ENCODE measurements around the gene SNCB. TPM values are rescaled to one million over a fixed set of nuclear protein-coding genes. Genes with fewer than 3 reads are reported as not detected.

SNCB gene
- total RNA-seq, 1 donor: not detected

GRCh38 chr5:176626876-176627236 is 3.5 kb downstream of the SNCB start:
- Histone ChIP-seq H3K4me3 (ENCODE audit: low read length) (no peak overlapping the region), H3K27me3 (ENCODE audit: insufficient read depth, low read length) (peaks cover 34% of the 10 kb centered on the region), H3K4me1 (ENCODE audit: insufficient read depth, low read length) (peaks cover 15% of the 10 kb centered on the region), H3K9me3 (ENCODE audit: low read depth, low read length) (no peaks in the 10 kb centered on the region)

DNA sequence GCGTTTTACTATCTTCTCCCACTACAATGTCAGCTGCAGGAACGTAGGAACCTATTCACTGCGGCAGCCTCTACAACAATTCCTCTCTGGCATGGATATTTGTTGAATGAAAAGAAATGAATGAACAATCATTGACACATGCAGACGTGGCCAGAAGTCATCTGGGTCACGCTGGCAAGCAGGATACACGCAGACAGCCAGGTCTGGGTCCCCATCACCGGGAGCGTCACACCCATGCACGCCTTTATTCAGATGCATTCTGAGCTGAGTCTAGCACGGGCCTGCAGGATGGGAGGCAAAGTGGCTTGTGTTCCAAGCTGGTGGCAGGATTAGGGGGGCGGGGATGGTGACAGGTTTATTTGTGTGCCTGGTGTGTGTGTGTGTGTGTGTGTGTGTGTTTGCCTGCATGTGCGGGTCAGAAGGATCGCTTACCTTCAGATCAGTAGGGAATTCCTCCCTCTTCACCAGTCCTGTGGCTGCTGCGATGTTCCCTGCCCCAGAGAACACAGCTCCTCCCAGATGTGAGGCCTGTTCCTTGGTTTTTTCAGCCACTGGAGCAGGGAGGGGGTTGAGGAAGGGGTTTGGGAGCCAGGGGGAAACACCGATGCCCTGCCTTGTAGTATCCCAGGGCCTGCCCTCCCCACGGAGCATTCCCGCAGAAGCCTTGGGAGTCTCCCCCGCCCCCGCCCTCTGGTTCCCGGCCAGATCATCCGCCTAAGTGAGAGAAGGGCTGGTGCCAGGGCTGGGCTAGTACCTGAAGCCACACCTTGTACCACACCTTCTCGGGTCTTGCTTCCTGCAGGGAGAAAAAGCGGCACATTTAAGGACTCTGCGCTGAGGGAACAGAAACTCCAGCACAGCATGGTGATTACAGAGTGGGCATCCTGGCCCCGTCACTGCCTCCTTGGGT is 4.1 kb downstream of the SNCB start:
- H3K4me3 ChIP-seq (ENCODE audit: low read length): no peak overlapping the region
- no peaks in the 10 kb centered on the region for H3K9me3 ChIP-seq (ENCODE audit: low read depth, low read length)
- H3K27me3 ChIP-seq (ENCODE audit: insufficient read depth, low read length): peaks cover 29% of the 10 kb centered on the region
- H3K4me1 ChIP-seq (ENCODE audit: insufficient read depth, low read length): peaks cover 15% of the 10 kb centered on the region

- peaks cover 12% of the 10 kb centered on the region for H3K4me1 ChIP-seq (ENCODE audit: insufficient read depth, low read length)
- peaks cover 29% of the 10 kb centered on the region for H3K27me3 ChIP-seq (ENCODE audit: insufficient read depth, low read length)
- no peak overlapping the region for H3K4me3 ChIP-seq (ENCODE audit: low read length)
- no peaks in the 10 kb centered on the region for H3K9me3 ChIP-seq (ENCODE audit: low read depth, low read length)
Observed at GRCh38 chr5:176625512-176625911, 4.8 kb downstream of the SNCB start.

DNA sequence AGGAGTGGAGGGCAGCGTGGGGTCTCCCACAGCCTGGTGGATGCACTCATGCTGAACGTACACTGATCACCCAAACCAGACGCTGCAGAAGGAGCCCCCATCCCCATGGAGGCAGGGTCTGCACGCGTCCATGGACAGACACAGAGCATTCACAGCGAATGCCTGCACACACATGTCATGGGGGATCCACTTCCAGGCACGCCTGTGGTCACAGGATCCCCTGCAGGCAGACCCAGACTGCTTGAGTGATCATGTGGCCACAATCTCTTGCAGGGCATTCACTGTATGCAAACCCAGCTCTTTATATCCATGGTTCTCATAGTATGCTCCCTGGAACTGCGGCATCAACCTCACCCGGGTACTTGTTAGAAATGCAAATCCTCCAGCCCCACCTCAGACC is 5.4 kb downstream of the SNCB start:
- peaks cover 32% of the 10 kb centered on the region for H3K27me3 ChIP-seq (ENCODE audit: insufficient read depth, low read length)
- H3K9me3 ChIP-seq (ENCODE audit: low read depth, low read length): no peaks in the 10 kb centered on the region
- no peak overlapping the region for H3K4me3 ChIP-seq (ENCODE audit: low read length)
- H3K4me1 ChIP-seq (ENCODE audit: insufficient read depth, low read length): peaks cover 11% of the 10 kb centered on the region

GRCh38 chr5:176624142-176624541 is 6.2 kb downstream of the SNCB start:
- Histone ChIP-seq H3K27me3 (ENCODE audit: insufficient read depth, low read length) (peaks cover 31% of the 10 kb centered on the region), H3K9me3 (ENCODE audit: low read depth, low read length) (no peaks in the 10 kb centered on the region), H3K4me3 (ENCODE audit: low read length) (no peak overlapping the region), H3K4me1 (ENCODE audit: insufficient read depth, low read length) (peaks cover 16% of the 10 kb centered on the region)

GRCh38 chr5:176621661-176622079 is 8.7 kb downstream of the SNCB start:
- no peaks in the 10 kb centered on the region for H3K9me3 ChIP-seq (ENCODE audit: low read depth, low read length)
- peaks cover 37% of the 10 kb centered on the region for H3K27me3 ChIP-seq (ENCODE audit: insufficient read depth, low read length)
- no peak overlapping the region for H3K4me3 ChIP-seq (ENCODE audit: low read length)
- H3K4me1 ChIP-seq (ENCODE audit: insufficient read depth, low read length): peaks cover 16% of the 10 kb centered on the region

GRCh38 chr5:176620333-176620981 is 9.9 kb downstream of the SNCB start:
- H3K27me3 ChIP-seq (ENCODE audit: insufficient read depth, low read length): peaks cover 37% of the 10 kb centered on the region
- no peak overlapping the region for H3K4me3 ChIP-seq (ENCODE audit: low read length)
- H3K9me3 ChIP-seq (ENCODE audit: low read depth, low read length): no peaks in the 10 kb centered on the region
- peaks cover 16% of the 10 kb centered on the region for H3K4me1 ChIP-seq (ENCODE audit: insufficient read depth, low read length)

GRCh38 chr5:176619569-176620332 is 10.6 kb downstream of the SNCB start:
- no peaks in the 10 kb centered on the region for H3K9me3 ChIP-seq (ENCODE audit: low read depth, low read length)
- no peak overlapping the region for H3K4me3 ChIP-seq (ENCODE audit: low read length)
- peaks cover 16% of the 10 kb centered on the region for H3K4me1 ChIP-seq (ENCODE audit: insufficient read depth, low read length)
- peaks cover 37% of the 10 kb centered on the region for H3K27me3 ChIP-seq (ENCODE audit: insufficient read depth, low read length)

DNA sequence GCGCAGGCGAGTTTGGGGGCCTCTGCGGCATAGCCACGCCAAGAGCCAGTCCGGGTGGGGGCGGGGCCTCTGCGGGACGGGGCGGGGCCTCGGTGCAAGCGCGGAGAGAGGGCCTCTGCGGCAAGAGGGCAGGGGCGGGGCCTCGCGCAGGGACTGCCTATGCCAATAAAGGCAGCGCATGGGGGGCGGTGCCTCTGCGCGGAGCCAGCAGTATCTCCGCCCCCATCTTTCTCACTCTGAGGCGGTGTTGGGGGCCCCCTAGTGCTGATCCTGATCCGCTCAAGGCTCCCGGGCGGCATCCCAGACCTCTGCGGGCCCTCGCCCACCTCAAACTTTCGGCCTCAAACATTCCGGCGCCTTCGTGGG is 11.1 kb downstream of the SNCB start:
- Histone ChIP-seq H3K27me3 (ENCODE audit: insufficient read depth, low read length) (peaks cover 37% of the 10 kb centered on the region), H3K4me3 (ENCODE audit: low read length) (no peak overlapping the region), H3K9me3 (ENCODE audit: low read depth, low read length) (no peaks in the 10 kb centered on the region), H3K4me1 (ENCODE audit: insufficient read depth, low read length) (peaks cover 16% of the 10 kb centered on the region)

DNA sequence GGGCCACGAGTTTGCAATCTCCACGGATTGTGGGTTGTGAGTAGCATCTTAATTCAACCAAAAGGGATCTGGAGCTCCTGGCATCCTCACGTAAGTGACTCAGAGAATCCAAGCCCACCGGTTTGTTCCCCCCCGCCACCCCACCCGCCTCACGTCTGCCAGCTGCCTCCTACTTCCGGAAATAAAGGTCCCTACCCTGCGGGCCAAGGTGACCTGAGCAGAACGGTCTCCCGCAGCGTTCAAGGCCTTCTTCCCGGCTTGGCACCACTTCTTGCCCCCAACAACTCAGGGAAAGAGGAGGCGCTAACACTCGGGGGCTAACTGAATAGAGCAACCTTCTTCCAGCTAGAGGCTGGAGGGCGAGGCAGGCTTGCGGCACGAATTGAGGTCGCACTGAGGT is 11.6 kb downstream of the SNCB start:
- peaks cover 37% of the 10 kb centered on the region for H3K27me3 ChIP-seq (ENCODE audit: insufficient read depth, low read length)
- no peak overlapping the region for H3K4me3 ChIP-seq (ENCODE audit: low read length)
- H3K4me1 ChIP-seq (ENCODE audit: insufficient read depth, low read length): peaks cover 16% of the 10 kb centered on the region
- no peaks in the 10 kb centered on the region for H3K9me3 ChIP-seq (ENCODE audit: low read depth, low read length)

GRCh38 chr5:176616511-176616910 is 13.8 kb downstream of the SNCB start:
- Histone ChIP-seq H3K4me1 (ENCODE audit: insufficient read depth, low read length) (peaks cover 16% of the 10 kb centered on the region), H3K27me3 (ENCODE audit: insufficient read depth, low read length) (peaks cover 41% of the 10 kb centered on the region), H3K9me3 (ENCODE audit: low read depth, low read length) (no peaks in the 10 kb centered on the region), H3K4me3 (ENCODE audit: low read length) (no peak overlapping the region)

- Histone ChIP-seq H3K27me3 (ENCODE audit: insufficient read depth, low read length) (peaks cover 32% of the 10 kb centered on the region), H3K4me1 (ENCODE audit: insufficient read depth, low read length) (peaks cover 8% of the 10 kb centered on the region), H3K4me3 (ENCODE audit: low read length) (no peak overlapping the region), H3K9me3 (ENCODE audit: low read depth, low read length) (no peaks in the 10 kb centered on the region)
Observed at GRCh38 chr5:176614805-176615478, 15.4 kb downstream of the SNCB start.

- Histone ChIP-seq H3K27me3 (ENCODE audit: insufficient read depth, low read length) (peaks cover 23% of the 10 kb centered on the region), H3K4me1 (ENCODE audit: insufficient read depth, low read length) (no peaks in the 10 kb centered on the region), H3K9me3 (ENCODE audit: low read depth, low read length) (no peaks in the 10 kb centered on the region), H3K4me3 (ENCODE audit: low read length) (no peak overlapping the region)
Observed at GRCh38 chr5:176612855-176613254, 17.5 kb downstream of the SNCB start.

GRCh38 chr5:176612008-176612407 is 18.3 kb downstream of the SNCB start:
- Histone ChIP-seq H3K9me3 (ENCODE audit: low read depth, low read length) (no peaks in the 10 kb centered on the region), H3K4me3 (ENCODE audit: low read length) (no peak overlapping the region), H3K27me3 (ENCODE audit: insufficient read depth, low read length) (peaks cover 21% of the 10 kb centered on the region), H3K4me1 (ENCODE audit: insufficient read depth, low read length) (no peaks in the 10 kb centered on the region)

- no peaks in the 10 kb centered on the region for H3K4me1 ChIP-seq (ENCODE audit: insufficient read depth, low read length)
- no peaks in the 10 kb centered on the region for H3K9me3 ChIP-seq (ENCODE audit: low read depth, low read length)
- peaks cover 21% of the 10 kb centered on the region for H3K27me3 ChIP-seq (ENCODE audit: insufficient read depth, low read length)
- no peak overlapping the region for H3K4me3 ChIP-seq (ENCODE audit: low read length)
Observed at GRCh38 chr5:176611435-176611834, 18.9 kb downstream of the SNCB start.

All from mononuclear cell (primary cell).